ENCODE data around the gene ZNF480.

DNA sequence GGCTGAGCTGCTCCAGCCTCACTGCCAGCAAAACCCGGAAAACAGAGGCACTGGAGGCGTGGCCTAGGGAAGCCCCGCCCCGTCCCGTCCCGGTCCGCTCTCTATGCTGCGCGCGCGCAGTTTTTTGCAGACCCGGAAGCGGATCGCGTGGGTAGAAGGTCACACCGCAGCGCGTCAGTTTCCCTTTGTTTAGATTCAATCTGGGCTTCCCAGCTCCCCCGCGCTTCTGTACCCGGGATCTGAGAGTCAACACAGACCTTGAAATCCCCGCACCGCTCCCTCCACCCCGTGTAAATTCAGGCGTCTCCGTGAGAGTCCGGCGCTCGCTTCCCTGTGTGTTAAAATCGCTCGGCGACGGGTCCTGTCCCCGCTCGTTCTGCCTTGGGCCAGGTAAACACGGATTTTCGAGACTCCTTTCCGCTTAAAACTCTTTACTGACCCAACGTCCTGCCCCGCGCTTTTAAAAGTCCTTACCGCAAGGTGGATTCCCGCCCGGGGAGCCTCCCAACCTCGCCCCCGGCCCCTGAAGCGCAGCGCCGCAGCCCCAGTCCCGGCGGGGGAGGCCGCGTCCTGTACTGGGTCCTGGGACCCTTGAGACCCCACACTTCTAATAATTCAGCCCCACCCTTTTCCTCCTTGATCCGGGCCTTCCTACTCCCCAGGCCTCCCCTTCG, 39.3 kb downstream of the ZNF480 start, which contains the start of gene ZNF610:
- no peak for TF ChIP-seq RAD21 (IDR thresholded peaks at IDR 0.05)
- TF ChIP-seq, protein P1, sequence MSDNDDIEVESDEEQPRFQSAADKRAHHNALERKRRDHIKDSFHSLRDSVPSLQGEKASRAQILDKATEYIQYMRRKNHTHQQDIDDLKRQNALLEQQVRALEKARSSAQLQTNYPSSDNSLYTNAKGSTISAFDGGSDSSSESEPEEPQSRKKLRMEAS (IDR thresholded peaks at IDR 0.05), result no peak
- TF ChIP-seq, protein P2, sequence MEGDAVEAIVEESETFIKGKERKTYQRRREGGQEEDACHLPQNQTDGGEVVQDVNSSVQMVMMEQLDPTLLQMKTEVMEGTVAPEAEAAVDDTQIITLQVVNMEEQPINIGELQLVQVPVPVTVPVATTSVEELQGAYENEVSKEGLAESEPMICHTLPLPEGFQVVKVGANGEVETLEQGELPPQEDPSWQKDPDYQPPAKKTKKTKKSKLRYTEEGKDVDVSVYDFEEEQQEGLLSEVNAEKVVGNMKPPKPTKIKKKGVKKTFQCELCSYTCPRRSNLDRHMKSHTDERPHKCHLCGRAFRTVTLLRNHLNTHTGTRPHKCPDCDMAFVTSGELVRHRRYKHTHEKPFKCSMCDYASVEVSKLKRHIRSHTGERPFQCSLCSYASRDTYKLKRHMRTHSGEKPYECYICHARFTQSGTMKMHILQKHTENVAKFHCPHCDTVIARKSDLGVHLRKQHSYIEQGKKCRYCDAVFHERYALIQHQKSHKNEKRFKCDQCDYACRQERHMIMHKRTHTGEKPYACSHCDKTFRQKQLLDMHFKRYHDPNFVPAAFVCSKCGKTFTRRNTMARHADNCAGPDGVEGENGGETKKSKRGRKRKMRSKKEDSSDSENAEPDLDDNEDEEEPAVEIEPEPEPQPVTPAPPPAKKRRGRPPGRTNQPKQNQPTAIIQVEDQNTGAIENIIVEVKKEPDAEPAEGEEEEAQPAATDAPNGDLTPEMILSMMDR (IDR thresholded peaks at IDR 0.05; ENCODE audit: low read depth, low read length, missing input control), result no peak
- TF ChIP-seq RXRA (IDR thresholded peaks at IDR 0.05), result no peak
- TF ChIP-seq, protein P3, sequence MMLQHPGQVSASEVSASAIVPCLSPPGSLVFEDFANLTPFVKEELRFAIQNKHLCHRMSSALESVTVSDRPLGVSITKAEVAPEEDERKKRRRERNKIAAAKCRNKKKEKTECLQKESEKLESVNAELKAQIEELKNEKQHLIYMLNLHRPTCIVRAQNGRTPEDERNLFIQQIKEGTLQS (IDR thresholded peaks at IDR 0.05), result no peak

Data from liver (tissue), 3 donors.